ENCODE results near the gene HOXB9. TPM values are rescaled to one million over a fixed set of nuclear protein-coding genes. Genes with fewer than 3 reads are reported as not detected.

Gene HOXB9
- total and polyA plus RNA-seq, 2 experiments from 2014 or later: not detected

DNA sequence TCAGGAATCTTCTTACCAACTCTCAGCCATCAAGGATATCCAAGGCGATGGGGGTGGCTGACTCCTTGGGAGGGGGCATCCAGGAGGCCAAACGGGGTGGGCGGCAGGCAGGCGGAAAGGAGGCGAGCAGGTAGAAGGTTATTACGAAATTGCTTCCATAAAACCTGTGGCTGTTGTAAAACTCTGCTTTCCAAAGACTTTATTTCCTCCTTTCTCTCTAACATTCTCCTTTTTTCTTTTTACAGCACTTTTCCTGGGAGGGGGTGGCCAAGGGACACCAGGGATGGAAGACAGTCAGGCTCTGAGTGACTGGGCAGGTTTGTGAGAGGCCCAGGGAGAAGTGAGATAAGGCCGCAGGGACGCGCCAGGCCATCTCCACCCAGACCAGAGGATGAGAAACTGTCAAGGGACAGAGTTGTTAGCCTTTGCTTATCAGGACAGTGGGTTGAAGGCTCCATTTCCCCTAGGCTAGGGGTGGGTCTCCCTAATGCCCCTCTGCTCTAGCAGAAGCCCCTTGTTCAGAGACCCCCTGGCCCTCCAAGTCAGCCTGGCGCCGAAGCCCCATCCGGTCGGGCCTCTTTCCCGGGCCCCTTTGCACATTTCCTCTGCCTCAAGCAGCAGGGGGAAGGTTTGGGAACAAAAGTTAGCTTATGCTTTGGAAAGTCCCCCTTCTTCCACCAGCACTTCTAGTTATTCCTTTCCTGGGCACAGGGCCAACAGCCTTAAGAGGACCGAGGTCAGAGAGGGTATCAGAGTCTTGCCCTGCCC, 5.0 kb upstream of the HOXB9 start:
- Histone ChIP-seq H3K27ac (no peak overlapping the region), H3K4me3 (no peak overlapping the region), H3K27me3 (peaks cover 100% of the 10 kb centered on the region), H3K36me3 (no peaks in the 10 kb centered on the region), H3K4me1 (ENCODE audit: low read depth) (peaks cover 1% of the 10 kb centered on the region), H3K9me3 (ENCODE audit: low read depth) (no peaks in the 10 kb centered on the region)
- DNase-seq (ENCODE audit: low read depth in 1 of 2, low spot score in 1 of 2): no peak
- TF ChIP-seq, protein P1, sequence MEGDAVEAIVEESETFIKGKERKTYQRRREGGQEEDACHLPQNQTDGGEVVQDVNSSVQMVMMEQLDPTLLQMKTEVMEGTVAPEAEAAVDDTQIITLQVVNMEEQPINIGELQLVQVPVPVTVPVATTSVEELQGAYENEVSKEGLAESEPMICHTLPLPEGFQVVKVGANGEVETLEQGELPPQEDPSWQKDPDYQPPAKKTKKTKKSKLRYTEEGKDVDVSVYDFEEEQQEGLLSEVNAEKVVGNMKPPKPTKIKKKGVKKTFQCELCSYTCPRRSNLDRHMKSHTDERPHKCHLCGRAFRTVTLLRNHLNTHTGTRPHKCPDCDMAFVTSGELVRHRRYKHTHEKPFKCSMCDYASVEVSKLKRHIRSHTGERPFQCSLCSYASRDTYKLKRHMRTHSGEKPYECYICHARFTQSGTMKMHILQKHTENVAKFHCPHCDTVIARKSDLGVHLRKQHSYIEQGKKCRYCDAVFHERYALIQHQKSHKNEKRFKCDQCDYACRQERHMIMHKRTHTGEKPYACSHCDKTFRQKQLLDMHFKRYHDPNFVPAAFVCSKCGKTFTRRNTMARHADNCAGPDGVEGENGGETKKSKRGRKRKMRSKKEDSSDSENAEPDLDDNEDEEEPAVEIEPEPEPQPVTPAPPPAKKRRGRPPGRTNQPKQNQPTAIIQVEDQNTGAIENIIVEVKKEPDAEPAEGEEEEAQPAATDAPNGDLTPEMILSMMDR (IDR thresholded peaks at IDR 0.05; ENCODE audit: low read depth, low read length): no peak

DNA sequence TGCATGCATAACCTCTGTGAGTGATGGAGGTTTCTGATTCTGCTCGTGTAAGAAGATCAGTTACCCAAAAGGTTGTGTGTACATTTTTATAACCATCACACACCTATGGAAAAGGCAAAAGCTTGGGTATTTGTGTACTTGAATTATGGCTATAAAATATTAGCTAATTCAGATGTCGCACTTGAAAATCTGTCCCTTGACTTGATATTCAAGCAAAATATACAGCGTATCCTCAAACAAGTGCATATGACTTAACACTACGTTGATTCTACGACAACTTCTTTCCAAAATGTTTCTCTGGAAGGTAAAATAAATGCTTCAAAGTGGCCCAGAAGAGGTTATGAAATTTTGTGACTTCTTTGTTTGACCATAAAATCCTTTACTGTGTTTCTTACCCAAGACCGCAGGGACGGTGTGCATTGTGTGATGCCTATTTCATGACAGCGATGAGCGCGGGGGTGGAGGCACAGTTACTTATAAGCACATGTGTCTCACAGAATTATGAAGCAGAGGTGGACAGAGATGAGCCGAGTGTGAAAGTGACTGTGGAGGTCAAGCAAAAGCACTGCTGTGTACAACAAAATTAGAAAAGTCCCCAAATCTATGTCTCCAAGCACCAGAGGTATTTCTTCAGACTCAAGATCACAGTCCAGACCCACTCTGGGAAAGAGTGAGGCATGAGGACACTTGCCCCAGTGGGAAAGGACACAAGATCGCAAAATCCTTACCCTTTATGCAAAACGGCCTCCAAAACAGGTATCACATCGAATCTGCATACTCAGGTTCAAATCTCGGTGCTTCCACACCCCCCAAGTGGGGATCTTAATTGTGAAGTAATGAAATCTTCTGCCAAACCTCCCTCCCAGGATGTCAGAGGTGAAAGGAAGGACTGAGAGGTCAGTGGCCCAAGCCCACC, 4.1 kb upstream of the HOXB9 start:
- no peak for DNase-seq (ENCODE audit: low read depth in 1 of 2, low spot score in 1 of 2)
- H3K27me3 ChIP-seq: peaks cover 100% of the 10 kb centered on the region
- H3K4me3 ChIP-seq: no peak overlapping the region
- peaks cover 6% of the 10 kb centered on the region for H3K4me1 ChIP-seq (ENCODE audit: low read depth)
- TF ChIP-seq, protein P1 (IDR thresholded peaks at IDR 0.05; ENCODE audit: low read depth, low read length): no peak
- no peaks in the 10 kb centered on the region for H3K36me3 ChIP-seq
- no peak overlapping the region for H3K27ac ChIP-seq
- no peaks in the 10 kb centered on the region for H3K9me3 ChIP-seq (ENCODE audit: low read depth)

DNA sequence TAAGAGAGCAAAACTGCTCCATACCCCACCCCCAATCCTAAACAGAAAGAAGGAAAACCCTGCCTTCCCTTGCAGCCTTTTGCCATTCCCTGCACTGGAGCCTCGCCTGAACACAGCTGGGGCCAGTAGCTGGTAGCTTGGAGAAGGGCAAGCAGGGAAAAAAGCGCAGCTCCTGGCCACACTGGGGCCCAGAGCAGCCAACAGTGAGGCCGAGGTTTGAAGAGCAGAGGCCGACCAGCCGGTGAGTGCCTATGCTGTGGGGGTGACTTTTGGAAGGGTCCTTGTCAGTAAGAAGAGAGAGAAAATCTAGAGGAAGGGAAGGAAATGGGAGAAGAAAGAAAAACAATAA, 3.2 kb upstream of the HOXB9 start:
- TF ChIP-seq, protein P1 (IDR thresholded peaks at IDR 0.05; ENCODE audit: low read depth, low read length): no peak

DNA sequence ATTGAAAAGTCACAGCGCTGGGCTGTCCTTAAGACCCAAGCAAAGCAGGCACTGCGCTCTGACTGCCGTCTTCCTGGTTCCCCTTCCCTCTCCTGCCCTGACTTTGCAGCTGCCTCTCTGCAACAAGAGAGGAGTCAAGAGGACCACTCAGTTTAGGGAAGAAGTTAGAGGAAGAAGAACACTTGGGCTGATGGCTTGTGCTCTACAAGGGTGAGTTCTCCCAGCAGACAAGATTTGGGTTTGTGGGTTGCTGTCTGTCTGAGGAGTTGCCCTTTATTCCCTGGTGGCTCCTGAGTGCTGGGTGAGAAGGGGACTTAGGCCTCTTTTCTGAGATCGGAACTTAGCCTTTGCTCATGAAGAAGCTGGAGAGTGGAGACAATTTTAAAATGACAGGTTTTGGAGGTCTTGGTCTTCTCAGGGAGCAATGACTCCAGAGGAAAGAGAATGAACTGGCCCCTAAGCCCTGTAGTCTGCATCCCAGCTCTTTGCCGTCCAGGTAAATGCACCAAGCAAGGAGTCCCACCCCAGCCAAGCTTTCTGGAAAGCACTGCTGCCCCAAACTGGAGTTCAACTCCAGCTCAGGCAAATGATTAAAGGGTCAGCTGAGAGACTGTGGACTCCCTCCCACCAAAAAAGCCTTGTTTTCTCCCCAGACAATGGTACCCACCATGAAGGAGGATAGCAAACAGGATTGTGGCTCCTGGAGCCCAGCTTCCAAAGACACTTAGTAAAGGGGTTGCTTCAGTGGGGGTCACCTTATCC, 2.7 kb upstream of the HOXB9 start:
- TF ChIP-seq, protein P1 (IDR thresholded peaks at IDR 0.05; ENCODE audit: low read depth, low read length): no peak
- no peaks in the 10 kb centered on the region for H3K36me3 ChIP-seq
- H3K27ac ChIP-seq: no peak overlapping the region
- no peak overlapping the region for H3K4me3 ChIP-seq
- peaks cover 100% of the 10 kb centered on the region for H3K27me3 ChIP-seq
- peaks cover 6% of the 10 kb centered on the region for H3K4me1 ChIP-seq (ENCODE audit: low read depth)
- DNase-seq (ENCODE audit: low read depth in 1 of 2, low spot score in 1 of 2): no peak
- no peaks in the 10 kb centered on the region for H3K9me3 ChIP-seq (ENCODE audit: low read depth)

More for the DNA sequence above, 3.2 kb upstream of the HOXB9 start:
- no peaks in the 10 kb centered on the region for H3K9me3 ChIP-seq (ENCODE audit: low read depth)
- DNase-seq (ENCODE audit: low read depth in 1 of 2, low spot score in 1 of 2): no peak
- no peaks in the 10 kb centered on the region for H3K36me3 ChIP-seq
- no peak overlapping the region for H3K27ac ChIP-seq
- peaks cover 6% of the 10 kb centered on the region for H3K4me1 ChIP-seq (ENCODE audit: low read depth)
- H3K4me3 ChIP-seq: no peak overlapping the region
- peaks cover 100% of the 10 kb centered on the region for H3K27me3 ChIP-seq

Data from cardiac muscle cell (in vitro differentiated cells and primary cell).